BJ (cell line): ENCODE measurements around the gene PRB4. TPM values are rescaled to one million over a fixed set of nuclear protein-coding genes. Genes with fewer than 3 reads are reported as not detected.
"Not testable (repeated sequence)": the region's sequence is repeated elsewhere in the genome, so short reads cannot be mapped to it uniquely, and the experiment has no call there.

Experiments used
- CTCF ChIA-PET: fragments of 350-600 bp; formaldehyde crosslinking; extraction: SDS; loops from one replicate; lab custom pipeline; 2021; ENCODE audit warnings: antibody characterized with exemption, inconsistent platforms; lab: Yijun Ruan, JAX
- POLR2A ChIA-PET: fragments of 300-600 bp; sonication (Branson Sonifier 250); formaldehyde crosslinking; extraction: SDS; loops from one replicate; lab custom pipeline; 2021; ENCODE audit warnings: antibody characterized with exemption; lab: Charles Lee
- DNase-seq: peaks from one replicate; pipeline ENCODE4 v3.0.0-alpha.2; 2011; ENCODE audit warnings: low read depth
- H3K27me3 ChIP-seq: 2 replicates; pipeline ENCODE4 v1.6.0; 2011; ENCODE audit warnings: low read length; ENCODE audit not compliant: control insufficient read depth, insufficient read depth
- H3K36me3 ChIP-seq: 2 replicates; pipeline ENCODE4 v1.5.1; 2011; ENCODE audit warnings: low read length; ENCODE audit not compliant: control insufficient read depth, insufficient read depth
- H3K4me3 ChIP-seq: 2 replicates; pipeline ENCODE4 v1.5.1; 2011; ENCODE audit warnings: low read depth, mild to moderate bottlenecking, control low read depth, low read length
- CTCF ChIP-seq: IDR thresholded peaks from 2 replicates; pipeline ENCODE4 v1.5.1; 2011; ENCODE audit warnings: low read depth, mild to moderate bottlenecking, control low read depth, inconsistent platforms, low read length, moderate library complexity; ENCODE audit not compliant: insufficient read depth
- polyA minus RNA-seq: library from RNA; depleted of rRNA, polyadenylated mRNA; stranded (reverse); fragments of >200 nt; gene quantifications from 2 replicates; pipeline ENCODE4 v1.2.3, GENCODE V29; 2011; rRNA and poly(A)+ RNA removed
- polyA plus RNA-seq: library from polyadenylated mRNA; depleted of rRNA; stranded (reverse); fragments of >200 nt; gene quantifications from 2 replicates; pipeline ENCODE4 v1.2.3, GENCODE V29; 2011; rRNA removed

The PRB4 gene
- polyA plus RNA-seq (not detected in 2 replicates), polyA minus RNA-seq (not detected in 2 replicates)

GRCh38 chr12:11310336-11310735 lies at the start of gene PRB4:
Gene PRB4 (minus strand): TSS chr12:11310436. CDS start chr12:11310398, 38 bp downstream.
- POLR2A ChIA-PET = no interaction called here
- Histone ChIP-seq H3K4me3 (no peak within 1 kb of the TSS), H3K27me3 (no peaks in the 10 kb centered on the region), H3K36me3 (no peaks in the 10 kb centered on the region)
- TF ChIP-seq CTCF = no peak
- CTCF ChIA-PET = no interaction called here
- DNase-seq = no peak

- DNase-seq, H3K4me3 ChIP-seq, POLR2A ChIA-PET, H3K27me3 ChIP-seq, H3K36me3 ChIP-seq, CTCF ChIA-PET: not testable (repeated sequence)
These were observed 41.5 kb upstream of the PRB4 start for GRCh38 chr12:11351736-11352135.

GRCh38 chr12:11348439-11348838 lies 38.2 kb upstream of the PRB4 start:
- no peak for TF ChIP-seq CTCF
- H3K27me3 ChIP-seq = no peaks in the 10 kb centered on the region
- ChIA-PET CTCF (interaction anchor here (0.6 kb wide), 1 partner anchor 66 kb away, joined by 3 read pairs; no protein-coding TSS in a partner anchor), POLR2A (no interaction called here)
- no peak overlapping the region for H3K4me3 ChIP-seq
- H3K36me3 ChIP-seq = no peaks in the 10 kb centered on the region
- no peak for DNase-seq

GRCh38 chr12:11347810-11348209 lies 37.6 kb upstream of the PRB4 start:
- no peak for TF ChIP-seq CTCF
- no peaks in the 10 kb centered on the region for H3K36me3 ChIP-seq
- no peak overlapping the region for H3K4me3 ChIP-seq
- DNase-seq = no peak
- CTCF ChIA-PET = no interaction called here
- no peaks in the 10 kb centered on the region for H3K27me3 ChIP-seq
- POLR2A ChIA-PET = no interaction called here

- no peak for TF ChIP-seq CTCF
- DNase-seq = no peak
- ChIA-PET POLR2A (no interaction called here), CTCF (no interaction called here)
- Histone ChIP-seq H3K27me3 (no peaks in the 10 kb centered on the region), H3K36me3 (no peaks in the 10 kb centered on the region), H3K4me3 (no peak overlapping the region)
These were observed 34.3 kb upstream of the PRB4 start for GRCh38 chr12:11344500-11344899.

- H3K36me3 ChIP-seq = no peaks in the 10 kb centered on the region
- H3K4me3 ChIP-seq = no peak overlapping the region
- no peak for TF ChIP-seq CTCF
- DNase-seq = no peak
- H3K27me3 ChIP-seq = no peaks in the 10 kb centered on the region
- CTCF ChIA-PET = no interaction called here
- POLR2A ChIA-PET = no interaction called here
These were observed 14.2 kb upstream of the PRB4 start for GRCh38 chr12:11324426-11324825.
